DND-41 (cell line): ENCODE data around the gene KRT12.

Experiments
- ATAC-seq: fragments of 200-7000 bp; cut with Tn5 transposase; 3 replicates; pipeline ENCODE4 v1.9.1; 2021; ENCODE audit warnings: low read depth; ENCODE audit not compliant: insufficient read depth
- DNase-seq: peaks from one replicate; pipeline ENCODE4 v3.0.0-alpha.2; 2020
- H2AFZ ChIP-seq: 2 replicates; pipeline ENCODE4 v1.6.0; 2012; ENCODE audit warnings: low read depth, low read length
- H3K27ac ChIP-seq: 2 replicates; pipeline ENCODE4 v1.5.1; 2012; ENCODE audit warnings: low read length, inconsistent platforms
- H3K27me3 ChIP-seq: fragments of 200-600 bp; sonication (generic); 2 replicates; pipeline ENCODE4 v1.6.0; 2012; ENCODE audit warnings: low read length, mild to moderate bottlenecking, inconsistent platforms; ENCODE audit not compliant: insufficient read depth, poor library complexity
- H3K36me3 ChIP-seq: 2 replicates; pipeline ENCODE4 v1.5.1; 2012; ENCODE audit warnings: low read length, inconsistent platforms; ENCODE audit not compliant: insufficient read depth
- H3K4me1 ChIP-seq: 2 replicates; pipeline ENCODE4 v1.5.1; 2012; ENCODE audit warnings: mild to moderate bottlenecking, low read length; ENCODE audit not compliant: insufficient read depth
- H3K4me2 ChIP-seq: 2 replicates; pipeline ENCODE4 v1.6.0; 2012; ENCODE audit warnings: mild to moderate bottlenecking, moderate library complexity, low read length, inconsistent platforms; ENCODE audit not compliant: insufficient read depth
- H3K4me3 ChIP-seq, 2 experiments: fragments of 200-600 bp in 1 of 2; shearing (Covaris generic) in 1 of 2; 2 replicates each; pipeline ENCODE4 v1.5.1; 2012 to 2016; ENCODE audit warnings: inconsistent platforms in 2 of 2, low read length in 2 of 2, mild to moderate bottlenecking in 2 of 2, low read depth in 1 of 2, moderate library complexity in 1 of 2
- H3K79me2 ChIP-seq: 2 replicates; pipeline ENCODE4 v1.6.0; 2012; ENCODE audit warnings: low read length, inconsistent platforms; ENCODE audit not compliant: insufficient read depth
- H3K9ac ChIP-seq: 2 replicates; pipeline ENCODE4 v1.6.0; 2012; ENCODE audit warnings: low read depth, mild to moderate bottlenecking, inconsistent platforms, low read length, moderate library complexity
- H3K9me3 ChIP-seq: 2 replicates; pipeline ENCODE4 v1.5.1; 2012; ENCODE audit warnings: low read length, moderate library complexity, mild to moderate bottlenecking, inconsistent platforms; ENCODE audit not compliant: insufficient read depth, severe bottlenecking
- H4K20me1 ChIP-seq: 2 replicates; pipeline ENCODE4 v1.6.0; 2012; ENCODE audit warnings: low read length; ENCODE audit not compliant: insufficient read depth
- CTCF ChIP-seq: IDR thresholded peaks from 2 replicates; pipeline ENCODE4 v1.5.1; 2012; ENCODE audit warnings: borderline replicate concordance, low read length, moderate library complexity, mild to moderate bottlenecking; ENCODE audit not compliant: poor library complexity, severe bottlenecking; ENCODE audit errors: extremely low read depth
- EZH2 ChIP-seq: IDR thresholded peaks from 3 replicates; pipeline ENCODE4 v1.6.1; 2012; ENCODE audit warnings: borderline replicate concordance, low read depth, mild to moderate bottlenecking, moderate library complexity, low read length, inconsistent platforms; ENCODE audit not compliant: severe bottlenecking

KRT12 gene

GRCh38 chr17:40910441-40910841 lies 43.4 kb upstream of the KRT12 start:
- no peak for TF ChIP-seq CTCF
- TF ChIP-seq EZH2 = no peak
- no peak for ATAC-seq

GRCh38 chr17:40909755-40910154 lies 42.7 kb upstream of the KRT12 start:
- Histone ChIP-seq H3K4me2 (no peak overlapping the region), H3K27ac (no peak overlapping the region), H3K4me3 (no peak overlapping the region), H3K9ac (no peak overlapping the region), H3K4me1 (no peaks in the 10 kb centered on the region), H3K27me3 (peaks cover 31% of the 10 kb centered on the region), H3K9me3 (no peaks in the 10 kb centered on the region), H3K79me2 (no peaks in the 10 kb centered on the region), H4K20me1 (no peaks in the 10 kb centered on the region), H2AFZ (no peak overlapping the region), H3K36me3 (no peaks in the 10 kb centered on the region)
- DNase-seq (no peak), ATAC-seq (no peak)
- TF ChIP-seq CTCF = no peak

More at GRCh38 chr17:40910441-40910841, 43.4 kb upstream of the KRT12 start:
- H3K4me1 ChIP-seq = no peaks in the 10 kb centered on the region
- H4K20me1 ChIP-seq = no peaks in the 10 kb centered on the region
- H3K36me3 ChIP-seq = no peaks in the 10 kb centered on the region
- H2AFZ ChIP-seq = no peak overlapping the region
- no peak for DNase-seq
- no peaks in the 10 kb centered on the region for H3K79me2 ChIP-seq
- no peak overlapping the region for H3K4me3 ChIP-seq
- H3K27ac ChIP-seq = no peak overlapping the region
- no peaks in the 10 kb centered on the region for H3K9me3 ChIP-seq
- H3K4me2 ChIP-seq = no peak overlapping the region
- H3K9ac ChIP-seq = no peak overlapping the region
- H3K27me3 ChIP-seq = peaks cover 31% of the 10 kb centered on the region

GRCh38 chr17:40909351-40909750 lies 42.3 kb upstream of the KRT12 start:
- no peak overlapping the region for H3K27ac ChIP-seq
- H3K9ac ChIP-seq = no peak overlapping the region
- DNase-seq (peak; percentile 57), ATAC-seq (peak; percentile 80)
- H3K36me3 ChIP-seq = no peaks in the 10 kb centered on the region
- TF ChIP-seq CTCF = peak; percentile 81
- TF ChIP-seq EZH2 = no peak
- H4K20me1 ChIP-seq = no peaks in the 10 kb centered on the region
- H3K4me2 ChIP-seq = no peak overlapping the region
- H3K27me3 ChIP-seq = peaks cover 31% of the 10 kb centered on the region
- H2AFZ ChIP-seq = no peak overlapping the region
- H3K4me1 ChIP-seq = no peaks in the 10 kb centered on the region
- no peaks in the 10 kb centered on the region for H3K79me2 ChIP-seq
- H3K4me3 ChIP-seq = no peak overlapping the region
- H3K9me3 ChIP-seq = no peaks in the 10 kb centered on the region

GRCh38 chr17:40906613-40907012 lies 39.6 kb upstream of the KRT12 start:
- Histone ChIP-seq H4K20me1 (no peaks in the 10 kb centered on the region), H3K27ac (no peak overlapping the region), H3K36me3 (no peaks in the 10 kb centered on the region), H3K9me3 (no peaks in the 10 kb centered on the region), H3K79me2 (no peaks in the 10 kb centered on the region), H3K9ac (no peak overlapping the region), H3K27me3 (peaks cover 22% of the 10 kb centered on the region), H3K4me2 (no peak overlapping the region), H2AFZ (no peak overlapping the region), H3K4me1 (no peaks in the 10 kb centered on the region), H3K4me3 (no peak overlapping the region)
- ATAC-seq (no peak), DNase-seq (no peak)
- no peak for TF ChIP-seq CTCF
- TF ChIP-seq EZH2 = no peak
